Fibroblast of pulmonary artery (primary cell): Measurements from ENCODE around the gene CSNK1G1.
"Not testable (repeated sequence)": the region's sequence is repeated elsewhere in the genome, so short reads cannot be mapped to it uniquely, and the experiment has no call there.

Source experiments
- DNase-seq: peaks from one replicate; pipeline ENCODE4 v3.0.0-alpha.2; 2010; ENCODE audit warnings: low read depth
- H3K4me3 ChIP-seq: replicated peaks from 2 replicates; pipeline ENCODE4 v1.5.1; 2011; ENCODE audit warnings: low read depth, mild to moderate bottlenecking, control low read depth, low read length, moderate library complexity
- CTCF ChIP-seq: IDR thresholded peaks from 2 replicates; pipeline ENCODE4 v1.5.1; 2011; ENCODE audit warnings: mild to moderate bottlenecking, control low read depth, low read length, inconsistent platforms; ENCODE audit errors: missing control alignments

CSNK1G1 gene

GRCh38 chr15:64337761-64338160 lies 18.2 kb downstream of the CSNK1G1 start:
- H3K4me3 ChIP-seq = no peak overlapping the region
- peak; percentile 65 for DNase-seq
- TF ChIP-seq CTCF = no peak

GRCh38 chr15:64333986-64334929 lies 21.7 kb downstream of the CSNK1G1 start:
- H3K4me3 ChIP-seq = no peak overlapping the region
- TF ChIP-seq CTCF = no peak
- no peak for DNase-seq

GRCh38 chr15:64333516-64333915 lies 22.5 kb downstream of the CSNK1G1 start:
- TF ChIP-seq CTCF = no peak
- no peak overlapping the region for H3K4me3 ChIP-seq
- DNase-seq = no peak

- DNase-seq, H3K4me3 ChIP-seq: not testable (repeated sequence)
These were observed 24.3 kb downstream of the CSNK1G1 start for GRCh38 chr15:64331668-64332067.

GRCh38 chr15:64326975-64327374 lies 29.0 kb downstream of the CSNK1G1 start:
- DNase-seq = not testable (repeated sequence)

GRCh38 chr15:64326458-64326857 lies 29.5 kb downstream of the CSNK1G1 start:
- not testable (repeated sequence) for DNase-seq, H3K4me3 ChIP-seq

More at GRCh38 chr15:64326975-64327374, 29.0 kb downstream of the CSNK1G1 start:
- not testable (repeated sequence) for H3K4me3 ChIP-seq

- H3K4me3 ChIP-seq = no peak overlapping the region
- DNase-seq = no peak
- no peak for TF ChIP-seq CTCF
These were observed 31.7 kb downstream of the CSNK1G1 start for GRCh38 chr15:64324165-64324877.

- TF ChIP-seq CTCF = no peak
- no peak overlapping the region for H3K4me3 ChIP-seq
- DNase-seq = no peak
These were observed 40.8 kb downstream of the CSNK1G1 start for GRCh38 chr15:64315216-64315615.
